ENCODE results near the gene SCYGR6.

The SCYGR6 gene

GRCh38 chr2:227717687-227718567, 6.6 kb downstream of the SCYGR6 start, which contains the start of gene SLC19A3:
SLC19A3 (minus strand) TSS chr2:227718028; CDS start chr2:227702318, 15,710 bp downstream.
- Histone ChIP-seq H3K4me1 (ENCODE audit: control insufficient read depth in 1 of 2, insufficient read depth in 1 of 2, low read depth in 1 of 2, low read length in 1 of 2) (no peaks in the 10 kb centered on the region), H3K4me3 (ENCODE audit: low read depth in 1 of 2, low read length in 1 of 2) (no peak within 1 kb of the TSS)
- TF ChIP-seq, protein P1, sequence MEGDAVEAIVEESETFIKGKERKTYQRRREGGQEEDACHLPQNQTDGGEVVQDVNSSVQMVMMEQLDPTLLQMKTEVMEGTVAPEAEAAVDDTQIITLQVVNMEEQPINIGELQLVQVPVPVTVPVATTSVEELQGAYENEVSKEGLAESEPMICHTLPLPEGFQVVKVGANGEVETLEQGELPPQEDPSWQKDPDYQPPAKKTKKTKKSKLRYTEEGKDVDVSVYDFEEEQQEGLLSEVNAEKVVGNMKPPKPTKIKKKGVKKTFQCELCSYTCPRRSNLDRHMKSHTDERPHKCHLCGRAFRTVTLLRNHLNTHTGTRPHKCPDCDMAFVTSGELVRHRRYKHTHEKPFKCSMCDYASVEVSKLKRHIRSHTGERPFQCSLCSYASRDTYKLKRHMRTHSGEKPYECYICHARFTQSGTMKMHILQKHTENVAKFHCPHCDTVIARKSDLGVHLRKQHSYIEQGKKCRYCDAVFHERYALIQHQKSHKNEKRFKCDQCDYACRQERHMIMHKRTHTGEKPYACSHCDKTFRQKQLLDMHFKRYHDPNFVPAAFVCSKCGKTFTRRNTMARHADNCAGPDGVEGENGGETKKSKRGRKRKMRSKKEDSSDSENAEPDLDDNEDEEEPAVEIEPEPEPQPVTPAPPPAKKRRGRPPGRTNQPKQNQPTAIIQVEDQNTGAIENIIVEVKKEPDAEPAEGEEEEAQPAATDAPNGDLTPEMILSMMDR (IDR thresholded peaks at IDR 0.05) = no peak

GRCh38 chr2:227716501-227716900, 8.1 kb downstream of the SCYGR6 start:
- H3K4me3 ChIP-seq (ENCODE audit: low read depth in 1 of 2, low read length in 1 of 2) = no peak overlapping the region
- no peaks in the 10 kb centered on the region for H3K36me3 ChIP-seq
- TF ChIP-seq, protein P1 (IDR thresholded peaks at IDR 0.05) = no peak
- H3K9me3 ChIP-seq = no peaks in the 10 kb centered on the region
- H3K27ac ChIP-seq = no peak overlapping the region
- peaks cover 30% of the 10 kb centered on the region for H3K27me3 ChIP-seq
- H3K4me1 ChIP-seq (ENCODE audit: control insufficient read depth in 1 of 2, insufficient read depth in 1 of 2, low read depth in 1 of 2, low read length in 1 of 2) = no peaks in the 10 kb centered on the region

More at GRCh38 chr2:227717687-227718567, 6.6 kb downstream of the SCYGR6 start, which contains the start of gene SLC19A3:
- H3K27ac ChIP-seq = no peak within 1 kb of the TSS
- H3K9me3 ChIP-seq = no peaks in the 10 kb centered on the region
- H3K27me3 ChIP-seq = peaks cover 27% of the 10 kb centered on the region
- H3K36me3 ChIP-seq = no peaks in the 10 kb centered on the region

DNA sequence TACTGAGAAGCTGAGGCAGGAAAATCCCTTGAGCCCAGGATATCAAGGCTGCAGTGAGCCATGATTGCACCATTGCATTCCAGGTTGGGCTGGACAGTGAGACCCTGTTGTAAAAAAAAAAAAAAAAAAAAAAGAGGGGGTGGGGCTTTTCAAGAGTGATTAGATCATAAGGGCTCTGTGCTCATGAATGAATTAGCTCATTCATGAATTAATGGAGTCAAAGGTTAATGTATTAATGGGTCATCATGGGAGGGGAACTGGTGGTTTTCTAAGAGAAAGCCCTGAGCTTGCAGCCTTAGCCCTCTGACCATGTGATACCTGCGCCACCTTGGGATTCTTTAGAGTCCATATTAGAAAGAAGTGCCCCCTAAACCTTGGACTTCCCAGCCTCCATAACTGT, 11.3 kb downstream of the SCYGR6 start:
- Histone ChIP-seq H3K36me3 (no peaks in the 10 kb centered on the region), H3K27ac (no peak overlapping the region), H3K4me3 (ENCODE audit: low read depth in 1 of 2, low read length in 1 of 2) (no peak overlapping the region), H3K4me1 (ENCODE audit: control insufficient read depth in 1 of 2, insufficient read depth in 1 of 2, low read depth in 1 of 2, low read length in 1 of 2) (no peaks in the 10 kb centered on the region), H3K9me3 (no peaks in the 10 kb centered on the region), H3K27me3 (peaks cover 30% of the 10 kb centered on the region)
- TF ChIP-seq, protein P1 (IDR thresholded peaks at IDR 0.05) = no peak

GRCh38 chr2:227710986-227711385, 13.6 kb downstream of the SCYGR6 start:
- Histone ChIP-seq H3K9me3 (no peaks in the 10 kb centered on the region), H3K27me3 (peaks cover 7% of the 10 kb centered on the region), H3K4me3 (ENCODE audit: low read depth in 1 of 2, low read length in 1 of 2) (no peak overlapping the region), H3K27ac (no peak overlapping the region), H3K36me3 (no peaks in the 10 kb centered on the region), H3K4me1 (ENCODE audit: control insufficient read depth in 1 of 2, insufficient read depth in 1 of 2, low read depth in 1 of 2, low read length in 1 of 2) (no peaks in the 10 kb centered on the region)
- TF ChIP-seq, protein P1 (IDR thresholded peaks at IDR 0.05) = no peak

GRCh38 chr2:227707390-227707789, 17.2 kb downstream of the SCYGR6 start:
- H3K4me3 ChIP-seq (ENCODE audit: low read depth in 1 of 2, low read length in 1 of 2) = no peak overlapping the region
- H3K27ac ChIP-seq = no peak overlapping the region
- H3K4me1 ChIP-seq (ENCODE audit: control insufficient read depth in 1 of 2, insufficient read depth in 1 of 2, low read depth in 1 of 2, low read length in 1 of 2) = no peaks in the 10 kb centered on the region
- H3K27me3 ChIP-seq = peaks cover 3% of the 10 kb centered on the region
- TF ChIP-seq, protein P1 (IDR thresholded peaks at IDR 0.05) = no peak
- H3K9me3 ChIP-seq = no peaks in the 10 kb centered on the region
- H3K36me3 ChIP-seq = no peaks in the 10 kb centered on the region

Measured in neutrophil (primary cell).